Lower leg skin (tissue), 3 donors: ENCODE measurements around the gene ASS1.

Experiments used
- CTCF ChIP-seq, 3 donors: fragments of 450-650 bp; IDR thresholded peaks; one replicate each; pipeline ENCODE4 v1.5.1; 2016; ENCODE audit warnings: antibody characterized with exemption in 3 of 3, mild to moderate bottlenecking in 3 of 3, moderate library complexity in 2 of 3
- POLR2A ChIP-seq, 2 donors: fragments of 450-650 bp; IDR thresholded peaks; one replicate each; pipeline ENCODE4 v1.6.1; 2016 to 2017; ENCODE audit warnings: antibody characterized with exemption in 2 of 2, mild to moderate bottlenecking in 1 of 2, moderate library complexity in 1 of 2

GRCh38 chr9:130406278-130406895 is 38.4 kb upstream of the ASS1 start:
- TF ChIP-seq CTCF (IDR thresholded peaks at IDR 0.05) (no peak), POLR2A (IDR thresholded peaks at IDR 0.05) (no peak)
